BE2C (cell line): ENCODE data around the gene VEGFB.

Experiments used
- DNase-seq: peaks from one replicate; pipeline ENCODE4 v3.0.0-alpha.2; 2020
- H3K27me3 ChIP-seq: fragments of 250-450 bp; sonication (Bioruptor Pico); 2 replicates; pipeline ENCODE4 v1.5.1; 2020; ENCODE audit warnings: mild to moderate bottlenecking
- H3K36me3 ChIP-seq: fragments of 250-450 bp; sonication (Bioruptor Pico); 2 replicates; pipeline ENCODE4 v1.5.1; 2020; ENCODE audit warnings: mild to moderate bottlenecking
- H3K4me1 ChIP-seq: fragments of 250-450 bp; sonication (Bioruptor Pico); 2 replicates; pipeline ENCODE4 v1.5.1; 2020
- H3K4me3 ChIP-seq: 2 replicates; pipeline ENCODE4 v1.5.1; 2011; ENCODE audit warnings: low read depth, low read length
- H3K9me3 ChIP-seq: fragments of 250-450 bp; sonication (Bioruptor Pico); 2 replicates; pipeline ENCODE4 v1.5.1; 2020
- TF ChIP-seq, protein P1 (sequence below): IDR thresholded peaks from 2 replicates; pipeline ENCODE4 v1.5.1; 2012; ENCODE audit warnings: mild to moderate bottlenecking, low read depth, low read length

VEGFB gene

GRCh38 chr11:64229090-64229743 is 5.2 kb upstream of the VEGFB start:
- Histone ChIP-seq H3K36me3 (no peaks in the 10 kb centered on the region), H3K4me1 (no peaks in the 10 kb centered on the region; the same call in 1 of the 2 replicates), H3K4me3 (no peak overlapping the region), H3K27me3 (no peaks in the 10 kb centered on the region), H3K9me3 (no peaks in the 10 kb centered on the region)
- TF ChIP-seq, protein P1, sequence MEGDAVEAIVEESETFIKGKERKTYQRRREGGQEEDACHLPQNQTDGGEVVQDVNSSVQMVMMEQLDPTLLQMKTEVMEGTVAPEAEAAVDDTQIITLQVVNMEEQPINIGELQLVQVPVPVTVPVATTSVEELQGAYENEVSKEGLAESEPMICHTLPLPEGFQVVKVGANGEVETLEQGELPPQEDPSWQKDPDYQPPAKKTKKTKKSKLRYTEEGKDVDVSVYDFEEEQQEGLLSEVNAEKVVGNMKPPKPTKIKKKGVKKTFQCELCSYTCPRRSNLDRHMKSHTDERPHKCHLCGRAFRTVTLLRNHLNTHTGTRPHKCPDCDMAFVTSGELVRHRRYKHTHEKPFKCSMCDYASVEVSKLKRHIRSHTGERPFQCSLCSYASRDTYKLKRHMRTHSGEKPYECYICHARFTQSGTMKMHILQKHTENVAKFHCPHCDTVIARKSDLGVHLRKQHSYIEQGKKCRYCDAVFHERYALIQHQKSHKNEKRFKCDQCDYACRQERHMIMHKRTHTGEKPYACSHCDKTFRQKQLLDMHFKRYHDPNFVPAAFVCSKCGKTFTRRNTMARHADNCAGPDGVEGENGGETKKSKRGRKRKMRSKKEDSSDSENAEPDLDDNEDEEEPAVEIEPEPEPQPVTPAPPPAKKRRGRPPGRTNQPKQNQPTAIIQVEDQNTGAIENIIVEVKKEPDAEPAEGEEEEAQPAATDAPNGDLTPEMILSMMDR = no peak
- no peak for DNase-seq

DNA sequence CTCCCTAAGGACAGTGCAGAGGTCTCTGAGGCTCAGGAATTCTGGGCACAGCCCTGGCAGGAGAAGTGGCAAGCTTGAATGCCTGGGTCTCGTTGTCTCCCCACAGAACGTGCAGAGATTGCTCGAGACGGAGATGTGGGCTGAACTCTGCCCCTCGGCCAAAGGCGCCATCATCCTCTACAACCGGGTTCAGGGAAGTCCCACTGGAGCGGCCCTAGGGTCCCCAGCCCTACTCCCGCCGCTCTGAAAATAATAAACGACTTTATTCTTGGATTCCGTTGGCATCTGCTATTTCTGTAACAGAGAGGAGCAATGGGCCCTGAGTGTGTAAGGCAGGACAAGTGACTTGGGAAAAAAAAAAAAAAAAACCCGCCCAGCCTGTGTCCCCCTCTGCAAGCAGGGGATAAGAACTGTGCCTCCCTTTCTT is 4.6 kb upstream of the VEGFB start:
- peak overlapping the region; percentile 65 for H3K4me3 ChIP-seq
- no peaks in the 10 kb centered on the region for H3K27me3 ChIP-seq
- H3K4me1 ChIP-seq = no peaks in the 10 kb centered on the region; the same call in 1 of the 2 replicates
- H3K9me3 ChIP-seq = no peaks in the 10 kb centered on the region
- no peak for DNase-seq
- H3K36me3 ChIP-seq = no peaks in the 10 kb centered on the region
- TF ChIP-seq, protein P1 = no peak

- Histone ChIP-seq H3K27me3 (no peaks in the 10 kb centered on the region), H3K9me3 (no peaks in the 10 kb centered on the region), H3K36me3 (no peaks in the 10 kb centered on the region), H3K4me3 (peak within 1 kb of the TSS; percentile 65), H3K4me1 (no peaks in the 10 kb centered on the region; the same call in 1 of the 2 replicates)
- peak; percentile 84 for DNase-seq
- TF ChIP-seq, protein P1 = no peak
Observed at GRCh38 chr11:64230171-64230984, 4.0 kb upstream of the VEGFB start, which contains the start of gene DNAJC4. Gene DNAJC4, plus strand, starts transcription at chr11:64230548. Its CDS starts 307 bp downstream, at chr11:64230855.

- Histone ChIP-seq H3K36me3 (no peaks in the 10 kb centered on the region), H3K4me3 (peak overlapping the region; percentile 65), H3K4me1 (no peaks in the 10 kb centered on the region; the same call in 1 of the 2 replicates), H3K9me3 (no peaks in the 10 kb centered on the region), H3K27me3 (no peaks in the 10 kb centered on the region)
- TF ChIP-seq, protein P1 = no peak
- no peak for DNase-seq
Observed at GRCh38 chr11:64230985-64231365, 3.4 kb upstream of the VEGFB start.

GRCh38 chr11:64231546-64231945 is 2.8 kb upstream of the VEGFB start:
- H3K4me1 ChIP-seq = no peaks in the 10 kb centered on the region; the same call in 1 of the 2 replicates
- TF ChIP-seq, protein P1 = no peak
- no peak overlapping the region for H3K4me3 ChIP-seq
- no peaks in the 10 kb centered on the region for H3K27me3 ChIP-seq
- H3K36me3 ChIP-seq = no peaks in the 10 kb centered on the region
- no peaks in the 10 kb centered on the region for H3K9me3 ChIP-seq
- no peak for DNase-seq
